ELR (cell line): ENCODE data around the gene KRTAP10-1.
"Not testable (repeated sequence)": the region's sequence is repeated elsewhere in the genome, so short reads cannot be mapped to it uniquely, and the experiment has no call there.

Experiments used
- DNase-seq: peaks from one replicate; pipeline ENCODE4 v3.0.0-alpha.2; 2015; ENCODE audit warnings: low read depth

Gene KRTAP10-1

GRCh38 chr21:44503006-44503889, 36.7 kb downstream of the KRTAP10-1 start:
- not testable (repeated sequence) for DNase-seq

- no peak for DNase-seq
Measured at GRCh38 chr21:44502171-44502958, 37.6 kb downstream of the KRTAP10-1 start.

GRCh38 chr21:44500111-44500510, 39.9 kb downstream of the KRTAP10-1 start:
- DNase-seq: no peak

- DNase-seq: no peak
Measured at GRCh38 chr21:44499631-44500030, 40.4 kb downstream of the KRTAP10-1 start.

- DNase-seq: no peak
Measured at GRCh38 chr21:44499211-44499560, 40.8 kb downstream of the KRTAP10-1 start.

GRCh38 chr21:44498280-44499210, 41.5 kb downstream of the KRTAP10-1 start:
- DNase-seq: no peak

GRCh38 chr21:44497703-44498126, 42.3 kb downstream of the KRTAP10-1 start:
- DNase-seq: no peak

GRCh38 chr21:44496564-44497550, 43.1 kb downstream of the KRTAP10-1 start:
- DNase-seq: no peak

- no peak for DNase-seq
Measured at GRCh38 chr21:44495611-44496563, 44.1 kb downstream of the KRTAP10-1 start.

GRCh38 chr21:44494956-44495355, 45.0 kb downstream of the KRTAP10-1 start:
- DNase-seq: no peak

GRCh38 chr21:44494418-44494817, 45.6 kb downstream of the KRTAP10-1 start:
- no peak for DNase-seq

- no peak for DNase-seq
Measured at GRCh38 chr21:44492567-44493385, 47.2 kb downstream of the KRTAP10-1 start.

GRCh38 chr21:44490816-44491215, 49.2 kb downstream of the KRTAP10-1 start:
- DNase-seq: no peak

- no peak for DNase-seq
Measured at GRCh38 chr21:44490405-44490804, 49.6 kb downstream of the KRTAP10-1 start.

GRCh38 chr21:44489962-44490361, 50.0 kb downstream of the KRTAP10-1 start:
- DNase-seq: peak; percentile 6
